SK-N-SH (cell line): Measurements from ENCODE around the gene LIN9.

Source experiments
- CHD2 ChIP-seq: fragments of 150-350 bp; IDR thresholded peaks from 2 replicates; pipeline ENCODE4 v1.6.1; 2018; ENCODE audit warnings: low read length; ENCODE audit not compliant: partially characterized antibody
- EP300 ChIP-seq, 2 experiments: IDR thresholded peaks; 2 replicates each; pipeline versions ENCODE4 v1.4.0 to v1.6.1; 2012; ENCODE audit warnings: borderline replicate concordance in 1 of 2, low read depth in 1 of 2, low read length in 1 of 2
- EZH2phosphoT487 ChIP-seq: fragments of 200-600 bp; sonication (generic); IDR thresholded peaks from 2 replicates; pipeline ENCODE4 v1.6.1; 2017; ENCODE audit warnings: low read depth, mixed run types, mild to moderate bottlenecking, antibody characterized with exemption, moderate library complexity, borderline replicate concordance
- MXI1 ChIP-seq: IDR thresholded peaks from 2 replicates; pipeline ENCODE4 v1.6.1; 2012; ENCODE audit warnings: mild to moderate bottlenecking, low read depth, low read length, improper control_type of control experiment
- POLR2AphosphoS5 ChIP-seq: IDR thresholded peaks from 2 replicates; pipeline ENCODE4 v1.6.1; 2012; ENCODE audit warnings: low read depth, low read length
- RFX5 ChIP-seq: IDR thresholded peaks from 2 replicates; pipeline ENCODE4 v1.6.1; 2012; ENCODE audit warnings: mild to moderate bottlenecking, improper control_type of control experiment, low read length
- SIN3A ChIP-seq: IDR thresholded peaks from 2 replicates; pipeline ENCODE4 v1.6.1; 2012; ENCODE audit warnings: low read depth, mild to moderate bottlenecking, low read length, moderate library complexity, borderline replicate concordance
- SMC3 ChIP-seq: IDR thresholded peaks from 2 replicates; pipeline ENCODE4 v1.6.1; 2012; ENCODE audit warnings: low read depth, low read length, improper control_type of control experiment
- TAF1 ChIP-seq: IDR thresholded peaks from 2 replicates; pipeline ENCODE4 v1.6.1; 2012; ENCODE audit warnings: low read depth, mild to moderate bottlenecking, low read length, moderate library complexity, borderline replicate concordance
- TF ChIP-seq, protein P1 (sequence below): fragments of 200-600 bp; sonication (generic); IDR thresholded peaks from 2 replicates; pipeline ENCODE4 v1.6.1; 2017; ENCODE audit warnings: antibody characterized with exemption, mild to moderate bottlenecking, moderate library complexity
- TF ChIP-seq, protein P2 (sequence below): IDR thresholded peaks from 2 replicates; pipeline ENCODE4 v1.4.0; 2012; ENCODE audit warnings: low read depth
- TF ChIP-seq, protein P3 (sequence below): IDR thresholded peaks from 2 replicates; pipeline ENCODE4 v1.4.0; 2012; ENCODE audit warnings: low read depth, borderline replicate concordance
- TF ChIP-seq, protein P4 (sequence below): IDR thresholded peaks from 2 replicates; pipeline ENCODE4; 2012
- TF ChIP-seq, protein P5 (sequence below): fragments of 150-350 bp; IDR thresholded peaks from 2 replicates; pipeline ENCODE4 v1.6.1; 2016; ENCODE audit warnings: mild to moderate bottlenecking, low read depth, low read length

DNA sequence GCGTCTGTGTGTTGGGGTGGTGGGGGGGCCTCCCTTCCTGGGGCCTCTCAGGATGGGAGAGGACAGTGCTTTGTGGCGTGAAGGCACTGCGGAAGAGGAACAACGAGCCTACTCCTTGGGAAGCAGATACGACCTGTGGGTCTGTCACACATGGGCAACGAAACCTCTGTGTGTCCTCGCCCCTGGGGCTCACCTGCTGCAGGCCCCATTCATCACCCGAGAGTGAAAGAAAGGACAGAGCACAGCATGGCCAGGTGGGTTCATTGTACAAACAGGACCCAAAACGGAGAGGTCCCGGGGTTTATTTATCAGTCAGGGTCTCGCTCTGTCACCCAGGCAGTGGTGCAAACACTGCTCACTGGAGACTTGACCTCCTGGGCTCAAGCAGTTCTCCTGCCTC, 40.1 kb upstream of the LIN9 start:
- no peak for TF ChIP-seq MXI1
- no peak for TF ChIP-seq RFX5
- TF ChIP-seq, protein P1, sequence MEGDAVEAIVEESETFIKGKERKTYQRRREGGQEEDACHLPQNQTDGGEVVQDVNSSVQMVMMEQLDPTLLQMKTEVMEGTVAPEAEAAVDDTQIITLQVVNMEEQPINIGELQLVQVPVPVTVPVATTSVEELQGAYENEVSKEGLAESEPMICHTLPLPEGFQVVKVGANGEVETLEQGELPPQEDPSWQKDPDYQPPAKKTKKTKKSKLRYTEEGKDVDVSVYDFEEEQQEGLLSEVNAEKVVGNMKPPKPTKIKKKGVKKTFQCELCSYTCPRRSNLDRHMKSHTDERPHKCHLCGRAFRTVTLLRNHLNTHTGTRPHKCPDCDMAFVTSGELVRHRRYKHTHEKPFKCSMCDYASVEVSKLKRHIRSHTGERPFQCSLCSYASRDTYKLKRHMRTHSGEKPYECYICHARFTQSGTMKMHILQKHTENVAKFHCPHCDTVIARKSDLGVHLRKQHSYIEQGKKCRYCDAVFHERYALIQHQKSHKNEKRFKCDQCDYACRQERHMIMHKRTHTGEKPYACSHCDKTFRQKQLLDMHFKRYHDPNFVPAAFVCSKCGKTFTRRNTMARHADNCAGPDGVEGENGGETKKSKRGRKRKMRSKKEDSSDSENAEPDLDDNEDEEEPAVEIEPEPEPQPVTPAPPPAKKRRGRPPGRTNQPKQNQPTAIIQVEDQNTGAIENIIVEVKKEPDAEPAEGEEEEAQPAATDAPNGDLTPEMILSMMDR, result no peak
- no peak for TF ChIP-seq TAF1
- no peak for TF ChIP-seq EP300 (IDR thresholded peaks at IDR 0.05; ENCODE audit: borderline replicate concordance in 1 of 2, low read depth in 1 of 2, low read length in 1 of 2)
- TF ChIP-seq SMC3, result no peak
- TF ChIP-seq, protein P2, sequence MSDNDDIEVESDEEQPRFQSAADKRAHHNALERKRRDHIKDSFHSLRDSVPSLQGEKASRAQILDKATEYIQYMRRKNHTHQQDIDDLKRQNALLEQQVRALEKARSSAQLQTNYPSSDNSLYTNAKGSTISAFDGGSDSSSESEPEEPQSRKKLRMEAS, result no peak
- TF ChIP-seq, protein P3, sequence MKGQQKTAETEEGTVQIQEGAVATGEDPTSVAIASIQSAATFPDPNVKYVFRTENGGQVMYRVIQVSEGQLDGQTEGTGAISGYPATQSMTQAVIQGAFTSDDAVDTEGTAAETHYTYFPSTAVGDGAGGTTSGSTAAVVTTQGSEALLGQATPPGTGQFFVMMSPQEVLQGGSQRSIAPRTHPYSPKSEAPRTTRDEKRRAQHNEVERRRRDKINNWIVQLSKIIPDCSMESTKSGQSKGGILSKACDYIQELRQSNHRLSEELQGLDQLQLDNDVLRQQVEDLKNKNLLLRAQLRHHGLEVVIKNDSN, result no peak
- TF ChIP-seq EZH2phosphoT487, result no peak
- TF ChIP-seq CHD2, result no peak
- TF ChIP-seq, protein P4, sequence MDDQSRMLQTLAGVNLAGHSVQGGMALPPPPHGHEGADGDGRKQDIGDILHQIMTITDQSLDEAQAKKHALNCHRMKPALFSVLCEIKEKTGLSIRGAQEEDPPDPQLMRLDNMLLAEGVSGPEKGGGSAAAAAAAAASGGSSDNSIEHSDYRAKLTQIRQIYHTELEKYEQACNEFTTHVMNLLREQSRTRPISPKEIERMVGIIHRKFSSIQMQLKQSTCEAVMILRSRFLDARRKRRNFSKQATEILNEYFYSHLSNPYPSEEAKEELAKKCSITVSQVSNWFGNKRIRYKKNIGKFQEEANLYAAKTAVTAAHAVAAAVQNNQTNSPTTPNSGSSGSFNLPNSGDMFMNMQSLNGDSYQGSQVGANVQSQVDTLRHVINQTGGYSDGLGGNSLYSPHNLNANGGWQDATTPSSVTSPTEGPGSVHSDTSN, result no peak
- TF ChIP-seq, protein P5, sequence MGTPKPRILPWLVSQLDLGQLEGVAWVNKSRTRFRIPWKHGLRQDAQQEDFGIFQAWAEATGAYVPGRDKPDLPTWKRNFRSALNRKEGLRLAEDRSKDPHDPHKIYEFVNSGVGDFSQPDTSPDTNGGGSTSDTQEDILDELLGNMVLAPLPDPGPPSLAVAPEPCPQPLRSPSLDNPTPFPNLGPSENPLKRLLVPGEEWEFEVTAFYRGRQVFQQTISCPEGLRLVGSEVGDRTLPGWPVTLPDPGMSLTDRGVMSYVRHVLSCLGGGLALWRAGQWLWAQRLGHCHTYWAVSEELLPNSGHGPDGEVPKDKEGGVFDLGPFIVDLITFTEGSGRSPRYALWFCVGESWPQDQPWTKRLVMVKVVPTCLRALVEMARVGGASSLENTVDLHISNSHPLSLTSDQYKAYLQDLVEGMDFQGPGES, result no peak
- no peak for TF ChIP-seq POLR2AphosphoS5
- no peak for TF ChIP-seq SIN3A
